ENCODE data around the gene MTG2. TPM values are rescaled to one million over a fixed set of nuclear protein-coding genes. Genes with fewer than 3 reads are reported as not detected.
A peak's percentile ranks its signal among the peaks of the same experiment; 100 is the strongest.
"Not testable (repeated sequence)": the region's sequence is repeated elsewhere in the genome, so short reads cannot be mapped to it uniquely, and the experiment has no call there.

MTG2 gene
- total RNA-seq, 3 donors from 2014 or later: 16.3 to 32.1 (median 25.6) TPM

GRCh38 chr20:62146019-62146755 is 36.6 kb upstream of the MTG2 start:
- Histone ChIP-seq H3K27ac (no peak overlapping the region), H3K36me3 (no peaks in the 10 kb centered on the region), H3K27me3 (no peaks in the 10 kb centered on the region), H3K4me3 (no peak overlapping the region), H3K4me1 (peaks cover 0 to 11% of the 10 kb centered on the region in 2 donors), H3K9me3 (no peaks in the 10 kb centered on the region)
- no peak for DNase-seq (ENCODE audit: low spot score in 2 of 2)
- intact Hi-C loops (cut with DNase I; ENCODE audit: low total_unique reads): no loop called here
- TF ChIP-seq POLR2AphosphoS5 (IDR thresholded peaks at IDR 0.05): no peak
- TF ChIP-seq CTCF (IDR thresholded peaks at IDR 0.05): no peak
- no peak for TF ChIP-seq POLR2A (IDR thresholded peaks at IDR 0.05)

GRCh38 chr20:62147125-62147524 is 35.7 kb upstream of the MTG2 start:
- H3K4me1 ChIP-seq: peaks cover 0 to 4% of the 10 kb centered on the region in 2 donors
- no peak for TF ChIP-seq POLR2AphosphoS5 (IDR thresholded peaks at IDR 0.05)
- TF ChIP-seq CTCF (IDR thresholded peaks at IDR 0.05): no peak
- no peak for TF ChIP-seq POLR2A (IDR thresholded peaks at IDR 0.05)
- intact Hi-C loops (cut with DNase I; ENCODE audit: low total_unique reads): no loop called here
- no peak for DNase-seq (ENCODE audit: low spot score in 2 of 2)
- no peak overlapping the region for H3K4me3 ChIP-seq
- no peaks in the 10 kb centered on the region for H3K36me3 ChIP-seq
- H3K27me3 ChIP-seq: no peaks in the 10 kb centered on the region
- no peaks in the 10 kb centered on the region for H3K9me3 ChIP-seq
- no peak overlapping the region for H3K27ac ChIP-seq

- H3K27ac ChIP-seq: no peak overlapping the region
- TF ChIP-seq POLR2AphosphoS5 (IDR thresholded peaks at IDR 0.05) (no peak), CTCF (IDR thresholded peaks at IDR 0.05) (no peak), POLR2A (IDR thresholded peaks at IDR 0.05) (no peak)
- no peak for DNase-seq (ENCODE audit: low spot score in 2 of 2)
- no peak overlapping the region for H3K4me3 ChIP-seq
- no peaks in the 10 kb centered on the region for H3K9me3 ChIP-seq
- H3K36me3 ChIP-seq: no peaks in the 10 kb centered on the region
- no peaks in the 10 kb centered on the region for H3K27me3 ChIP-seq
- peaks cover 0 to 4% of the 10 kb centered on the region in 2 donors for H3K4me1 ChIP-seq
- intact Hi-C loops (cut with DNase I; ENCODE audit: low total_unique reads): no loop called here
Observed at GRCh38 chr20:62147528-62147927, 35.3 kb upstream of the MTG2 start.

GRCh38 chr20:62148383-62148782 is 34.4 kb upstream of the MTG2 start:
- H3K4me3 ChIP-seq; intact Hi-C loops (cut with DNase I; ENCODE audit: low total_unique reads); H3K27ac ChIP-seq; H3K27me3 ChIP-seq; H3K4me1 ChIP-seq; DNase-seq (ENCODE audit: low spot score in 2 of 2); H3K36me3 ChIP-seq; H3K9me3 ChIP-seq: not testable (repeated sequence)

- intact Hi-C loops (cut with DNase I; ENCODE audit: low total_unique reads): no loop called here
- Histone ChIP-seq H3K27me3 (no peaks in the 10 kb centered on the region), H3K4me1 (peaks cover 0 to 4% of the 10 kb centered on the region in 2 donors), H3K27ac (peak overlapping the region; percentile 4 to 45), H3K36me3 (no peaks in the 10 kb centered on the region), H3K9me3 (no peaks in the 10 kb centered on the region), H3K4me3 (no peak overlapping the region)
- TF ChIP-seq POLR2AphosphoS5 (IDR thresholded peaks at IDR 0.05) (no peak), POLR2A (IDR thresholded peaks at IDR 0.05) (no peak), CTCF (IDR thresholded peaks at IDR 0.05) (no peak)
- DNase-seq (ENCODE audit: low spot score in 2 of 2): no peak
Observed at GRCh38 chr20:62148908-62149314, 33.9 kb upstream of the MTG2 start.
